Gastrocnemius medialis (tissue), 4 donors: ENCODE measurements around the gene RNF168.

ENCODE experiments used
- POLR2A ChIP-seq, 2 donors: fragments of 450-650 bp; IDR thresholded peaks; one replicate each; pipeline ENCODE4 v1.6.1; 2017; ENCODE audit warnings: antibody characterized with exemption in 2 of 2, mild to moderate bottlenecking in 2 of 2, moderate library complexity in 2 of 2
- TF ChIP-seq, protein P1 (sequence below), 5 experiments: fragments of 450-650 bp in 3 of 5; fragments of 200-600 bp in 2 of 5; sonication (generic) in 2 of 5; IDR thresholded peaks in 4 of 5; conservative IDR thresholded peaks in 1 of 5; 1 replicate in 4 of 5; 2 replicates in 1 of 5; pipeline ENCODE4 v1.5.1; 2016 to 2019; ENCODE audit warnings: antibody characterized with exemption in 5 of 5, mild to moderate bottlenecking in 3 of 5, moderate library complexity in 3 of 5

- TF ChIP-seq, protein P1, sequence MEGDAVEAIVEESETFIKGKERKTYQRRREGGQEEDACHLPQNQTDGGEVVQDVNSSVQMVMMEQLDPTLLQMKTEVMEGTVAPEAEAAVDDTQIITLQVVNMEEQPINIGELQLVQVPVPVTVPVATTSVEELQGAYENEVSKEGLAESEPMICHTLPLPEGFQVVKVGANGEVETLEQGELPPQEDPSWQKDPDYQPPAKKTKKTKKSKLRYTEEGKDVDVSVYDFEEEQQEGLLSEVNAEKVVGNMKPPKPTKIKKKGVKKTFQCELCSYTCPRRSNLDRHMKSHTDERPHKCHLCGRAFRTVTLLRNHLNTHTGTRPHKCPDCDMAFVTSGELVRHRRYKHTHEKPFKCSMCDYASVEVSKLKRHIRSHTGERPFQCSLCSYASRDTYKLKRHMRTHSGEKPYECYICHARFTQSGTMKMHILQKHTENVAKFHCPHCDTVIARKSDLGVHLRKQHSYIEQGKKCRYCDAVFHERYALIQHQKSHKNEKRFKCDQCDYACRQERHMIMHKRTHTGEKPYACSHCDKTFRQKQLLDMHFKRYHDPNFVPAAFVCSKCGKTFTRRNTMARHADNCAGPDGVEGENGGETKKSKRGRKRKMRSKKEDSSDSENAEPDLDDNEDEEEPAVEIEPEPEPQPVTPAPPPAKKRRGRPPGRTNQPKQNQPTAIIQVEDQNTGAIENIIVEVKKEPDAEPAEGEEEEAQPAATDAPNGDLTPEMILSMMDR (IDR thresholded peaks at IDR 0.05 in 4 of 5, conservative IDR thresholded peaks at IDR 0.05 in 1 of 5) = no peak
- TF ChIP-seq POLR2A (IDR thresholded peaks at IDR 0.05) = no peak
These were observed 32.0 kb downstream of the RNF168 start for GRCh38 chr3:196471551-196471950.
